Measurements from ENCODE around the gene FNDC3A.

GRCh38 chr13:49183672-49184325 lies 208.1 kb downstream of the FNDC3A start:
- TF ChIP-seq, protein P1, sequence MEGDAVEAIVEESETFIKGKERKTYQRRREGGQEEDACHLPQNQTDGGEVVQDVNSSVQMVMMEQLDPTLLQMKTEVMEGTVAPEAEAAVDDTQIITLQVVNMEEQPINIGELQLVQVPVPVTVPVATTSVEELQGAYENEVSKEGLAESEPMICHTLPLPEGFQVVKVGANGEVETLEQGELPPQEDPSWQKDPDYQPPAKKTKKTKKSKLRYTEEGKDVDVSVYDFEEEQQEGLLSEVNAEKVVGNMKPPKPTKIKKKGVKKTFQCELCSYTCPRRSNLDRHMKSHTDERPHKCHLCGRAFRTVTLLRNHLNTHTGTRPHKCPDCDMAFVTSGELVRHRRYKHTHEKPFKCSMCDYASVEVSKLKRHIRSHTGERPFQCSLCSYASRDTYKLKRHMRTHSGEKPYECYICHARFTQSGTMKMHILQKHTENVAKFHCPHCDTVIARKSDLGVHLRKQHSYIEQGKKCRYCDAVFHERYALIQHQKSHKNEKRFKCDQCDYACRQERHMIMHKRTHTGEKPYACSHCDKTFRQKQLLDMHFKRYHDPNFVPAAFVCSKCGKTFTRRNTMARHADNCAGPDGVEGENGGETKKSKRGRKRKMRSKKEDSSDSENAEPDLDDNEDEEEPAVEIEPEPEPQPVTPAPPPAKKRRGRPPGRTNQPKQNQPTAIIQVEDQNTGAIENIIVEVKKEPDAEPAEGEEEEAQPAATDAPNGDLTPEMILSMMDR (IDR thresholded peaks at IDR 0.05) = no peak
- TF ChIP-seq POLR2A (IDR thresholded peaks at IDR 0.05) = no peak
